Measurements from ENCODE around the gene PDLIM1. TPM values are rescaled to one million over a fixed set of nuclear protein-coding genes. Genes with fewer than 3 reads are reported as not detected.

Gene PDLIM1
- total RNA-seq (2014; rRNA removed; shearing (Covaris generic)) (16.3 and 32.0 TPM in 2 replicates), polyA plus RNA-seq (2016; fragmentation: Nextera tagmentation; extraction: Ambion mirVana) (143 and 147 TPM in 2 replicates)

- peaks cover 24% of the 10 kb centered on the region for H3K4me1 ChIP-seq (ENCODE audit: insufficient read depth)
- peak; percentile 87 for DNase-seq
- no peaks in the 10 kb centered on the region for H3K27me3 ChIP-seq (replicated peaks; ENCODE audit: insufficient read depth)
- H2AFZ ChIP-seq, result peak within 1 kb of the TSS; percentile 97
- peak within 1 kb of the TSS; percentile 100 for H3K4me2 ChIP-seq (ENCODE audit: unreplicated experiment)
- peak within 1 kb of the TSS; percentile 91 for H3K9ac ChIP-seq
- H3K4me3 ChIP-seq, result peak within 1 kb of the TSS; percentile 99
- H3K27ac ChIP-seq, result no peak within 1 kb of the TSS
- H3K9me3 ChIP-seq (ENCODE audit: low read depth), result no peaks in the 10 kb centered on the region
- H3K36me3 ChIP-seq (ENCODE audit: low read depth), result no peaks in the 10 kb centered on the region
- TF ChIP-seq EZH2phosphoT487 (IDR thresholded peaks at IDR 0.05; ENCODE audit: insufficient read depth, low read depth), result no peak
- no peak for TF ChIP-seq EZH2 (IDR thresholded peaks at IDR 0.05; ENCODE audit: insufficient read depth, poor library complexity, severe bottlenecking)
- H3K9me2 ChIP-seq (ENCODE audit: insufficient read depth), result no peaks in the 10 kb centered on the region
- H3K79me2 ChIP-seq (ENCODE audit: insufficient read depth), result peaks cover 47% of the 10 kb centered on the region
- in situ Hi-C loops (cut with MboI), result no loop called here
- no peaks in the 10 kb centered on the region; the same call in 1 of the 2 replicates for H3F3A ChIP-seq (ENCODE audit: insufficient read depth)
- WGBS, 2 experiments (ENCODE audit: low coverage in 1 of 2, low lambda C conversion rate in 2 of 2, missing lambda C conversion rate in 2 of 2), result 0 to 2% methylated on average over 44 to 77 of the region's 119 CpGs
- H4K20me1 ChIP-seq (ENCODE audit: insufficient read depth), result no peaks in the 10 kb centered on the region
These were observed at the start of gene PDLIM1 for GRCh38 chr10:95290461-95291364. Gene PDLIM1 (minus strand): TSS chr10:95291003. CDS start chr10:95290915, 88 bp downstream.

GRCh38 chr10:95339863-95340262, 49.1 kb upstream of the PDLIM1 start:
- Histone ChIP-seq H3K79me2 (ENCODE audit: insufficient read depth) (no peaks in the 10 kb centered on the region), H3K27ac (no peak overlapping the region), H3K4me1 (ENCODE audit: insufficient read depth) (peaks cover 6% of the 10 kb centered on the region), H3K9ac (no peak overlapping the region), H3K4me2 (ENCODE audit: unreplicated experiment) (no peak overlapping the region), H4K20me1 (ENCODE audit: insufficient read depth) (no peaks in the 10 kb centered on the region), H3K4me3 (no peak overlapping the region), H2AFZ (no peak overlapping the region), H3K9me2 (ENCODE audit: insufficient read depth) (no peaks in the 10 kb centered on the region), H3F3A (ENCODE audit: insufficient read depth) (0 out of 2 replicates have a peak, but pooled peaks cover 7% of the 10 kb centered on the region), H3K9me3 (ENCODE audit: low read depth) (no peaks in the 10 kb centered on the region), H3K36me3 (ENCODE audit: low read depth) (no peaks in the 10 kb centered on the region), H3K27me3 (replicated peaks; ENCODE audit: insufficient read depth) (no peaks in the 10 kb centered on the region)
- no peak for TF ChIP-seq EZH2phosphoT487 (IDR thresholded peaks at IDR 0.05; ENCODE audit: insufficient read depth, low read depth)
- TF ChIP-seq EZH2 (IDR thresholded peaks at IDR 0.05; ENCODE audit: insufficient read depth, poor library complexity, severe bottlenecking), result no peak
- WGBS, 2 experiments (ENCODE audit: low coverage in 1 of 2, low lambda C conversion rate in 2 of 2, missing lambda C conversion rate in 2 of 2), result 97 to 100% methylated on average over 1 of the region's 1 CpG
- in situ Hi-C loops (cut with MboI), result no loop called here
- DNase-seq, result no peak

- no peak overlapping the region for H3K9ac ChIP-seq
- no peak overlapping the region for H3K4me3 ChIP-seq
- no peak overlapping the region for H2AFZ ChIP-seq
- peaks cover 20% of the 10 kb centered on the region for H3K4me1 ChIP-seq (ENCODE audit: insufficient read depth)
- H3K4me2 ChIP-seq (ENCODE audit: unreplicated experiment), result no peak overlapping the region
- no peak overlapping the region for H3K27ac ChIP-seq
- H3K36me3 ChIP-seq (ENCODE audit: low read depth), result no peaks in the 10 kb centered on the region
- H3K27me3 ChIP-seq (replicated peaks; ENCODE audit: insufficient read depth), result no peaks in the 10 kb centered on the region
- WGBS, 2 experiments (ENCODE audit: low coverage in 1 of 2, low lambda C conversion rate in 2 of 2, missing lambda C conversion rate in 2 of 2), result 93 to 95% methylated on average over 10 of the region's 10 CpGs
- no peaks in the 10 kb centered on the region for H3K9me2 ChIP-seq (ENCODE audit: insufficient read depth)
- 0 out of 2 replicates have a peak, but pooled peaks cover 20% of the 10 kb centered on the region for H3F3A ChIP-seq (ENCODE audit: insufficient read depth)
- no peaks in the 10 kb centered on the region for H4K20me1 ChIP-seq (ENCODE audit: insufficient read depth)
- H3K79me2 ChIP-seq (ENCODE audit: insufficient read depth), result no peaks in the 10 kb centered on the region
- in situ Hi-C loops (cut with MboI), result no loop called here
- no peak for DNase-seq
- H3K9me3 ChIP-seq (ENCODE audit: low read depth), result no peaks in the 10 kb centered on the region
- TF ChIP-seq EZH2 (IDR thresholded peaks at IDR 0.05; ENCODE audit: insufficient read depth, poor library complexity, severe bottlenecking) (no peak), EZH2phosphoT487 (IDR thresholded peaks at IDR 0.05; ENCODE audit: insufficient read depth, low read depth) (no peak)
These were observed 46.8 kb upstream of the PDLIM1 start for GRCh38 chr10:95337423-95338160.

GRCh38 chr10:95336702-95337101, 45.9 kb upstream of the PDLIM1 start:
- Histone ChIP-seq H3K4me1 (ENCODE audit: insufficient read depth) (peaks cover 20% of the 10 kb centered on the region), H2AFZ (no peak overlapping the region), H3K79me2 (ENCODE audit: insufficient read depth) (no peaks in the 10 kb centered on the region), H3K9me3 (ENCODE audit: low read depth) (no peaks in the 10 kb centered on the region), H3K4me2 (ENCODE audit: unreplicated experiment) (no peak overlapping the region), H3K4me3 (no peak overlapping the region), H3K9me2 (ENCODE audit: insufficient read depth) (no peaks in the 10 kb centered on the region), H3K27ac (no peak overlapping the region), H4K20me1 (ENCODE audit: insufficient read depth) (no peaks in the 10 kb centered on the region), H3F3A (ENCODE audit: insufficient read depth) (0 out of 2 replicates have a peak, but pooled peaks cover 20% of the 10 kb centered on the region), H3K36me3 (ENCODE audit: low read depth) (no peaks in the 10 kb centered on the region), H3K27me3 (replicated peaks; ENCODE audit: insufficient read depth) (no peaks in the 10 kb centered on the region), H3K9ac (no peak overlapping the region)
- no peak for DNase-seq
- in situ Hi-C loops (cut with MboI), result no loop called here
- WGBS, 2 experiments (ENCODE audit: low coverage in 1 of 2, low lambda C conversion rate in 2 of 2, missing lambda C conversion rate in 2 of 2), result 92 to 95% methylated on average over 9 of the region's 9 CpGs
- TF ChIP-seq EZH2phosphoT487 (IDR thresholded peaks at IDR 0.05; ENCODE audit: insufficient read depth, low read depth), result no peak
- no peak for TF ChIP-seq EZH2 (IDR thresholded peaks at IDR 0.05; ENCODE audit: insufficient read depth, poor library complexity, severe bottlenecking)
